Neural cell (in vitro differentiated cells): ENCODE data around the gene ACAD10. TPM values are rescaled to one million over a fixed set of nuclear protein-coding genes. Genes with fewer than 3 reads are reported as not detected.

Experiments used
- H2AFZ ChIP-seq: fragments of 200-600, 300-800 bp; sonication (generic), shearing (Covaris generic); 2 replicates; pipeline ENCODE4 v1.6.0; 2014; ENCODE audit warnings: low read depth, mild to moderate bottlenecking, antibody characterized with exemption, low read length, moderate library complexity
- H3F3A ChIP-seq: fragments of 200-600 bp; shearing (Covaris generic); 2 replicates; pipeline ENCODE4 v1.6.1; 2016; ENCODE audit warnings: mild to moderate bottlenecking, moderate library complexity, mixed read lengths, antibody characterized with exemption, low read length; ENCODE audit not compliant: insufficient read depth, poor library complexity, severe bottlenecking
- H3K27ac ChIP-seq: fragments of 200-600, 300-800 bp; sonication (generic), shearing (Covaris generic); 2 replicates; pipeline ENCODE4 v1.5.1; 2014; ENCODE audit warnings: mild to moderate bottlenecking, low read length, moderate library complexity
- H3K27me3 ChIP-seq: fragments of 300-800, 200-600 bp; sonication (generic), shearing (Covaris generic); 2 replicates; pipeline ENCODE4 v1.6.0; 2014; ENCODE audit warnings: mild to moderate bottlenecking, low read depth, low read length, moderate library complexity; ENCODE audit not compliant: insufficient read depth
- H3K36me3 ChIP-seq: fragments of 300-800, 200-600 bp; sonication (generic), shearing (Covaris generic); 2 replicates; pipeline ENCODE4 v1.5.1; 2014; ENCODE audit warnings: mild to moderate bottlenecking, antibody characterized with exemption, low read length, moderate library complexity; ENCODE audit not compliant: insufficient read depth
- H3K4me2 ChIP-seq: fragments of 300-800, 200-600 bp; sonication (generic), shearing (Covaris generic); 2 replicates; pipeline ENCODE4 v1.6.0; 2014; ENCODE audit warnings: mild to moderate bottlenecking, low read length
- H3K4me3 ChIP-seq: fragments of 300-800, 200-600 bp; sonication (generic), shearing (Covaris generic); 2 replicates; pipeline ENCODE4 v1.5.1; 2014; ENCODE audit warnings: mild to moderate bottlenecking, low read length, moderate library complexity
- H3K79me2 ChIP-seq: fragments of 200-600 bp; shearing (Covaris generic); replicated peaks from 2 replicates; pipeline ENCODE4 v1.6.0; 2014; ENCODE audit warnings: mild to moderate bottlenecking, low read length, moderate library complexity; ENCODE audit not compliant: insufficient read depth
- H3K9ac ChIP-seq: fragments of 300-800, 200-600 bp; sonication (generic), shearing (Covaris generic); 2 replicates; pipeline ENCODE4 v1.6.1; 2016; ENCODE audit warnings: mild to moderate bottlenecking, low read length, mixed read lengths
- H3K9me2 ChIP-seq: fragments of 200-600 bp; shearing (Covaris generic); 2 replicates; pipeline ENCODE4 v1.6.1; 2016; ENCODE audit warnings: mild to moderate bottlenecking, low read length, mixed read lengths; ENCODE audit not compliant: insufficient read depth
- H3K9me3 ChIP-seq: fragments of 200-600, 300-800 bp; sonication (generic), shearing (Covaris generic); 2 replicates; pipeline ENCODE4 v1.6.1; 2016; ENCODE audit warnings: mild to moderate bottlenecking, mixed run types, low read length, moderate library complexity, mixed read lengths
- H4K20me1 ChIP-seq: fragments of 200-600 bp; shearing (Covaris generic); 2 replicates; pipeline ENCODE4 v1.6.1; 2016; ENCODE audit warnings: mild to moderate bottlenecking, mixed run types; ENCODE audit not compliant: insufficient read depth
- EP300 ChIP-seq: fragments of 450-650 bp; conservative IDR thresholded peaks from 2 replicates; pipeline ENCODE4 v1.6.1; 2014; ENCODE audit warnings: antibody characterized with exemption, mild to moderate bottlenecking, moderate library complexity; ENCODE audit not compliant: poor library complexity, severe bottlenecking
- EZH2 ChIP-seq: fragments of 200-600, 300-800 bp; shearing (Covaris generic), sonication (generic); IDR thresholded peaks from 2 replicates; pipeline ENCODE4 v1.6.1; 2014; ENCODE audit warnings: antibody characterized with exemption, low read length, borderline replicate concordance, mild to moderate bottlenecking; ENCODE audit not compliant: insufficient read depth, poor library complexity, severe bottlenecking
- MXI1 ChIP-seq: fragments of 450-650 bp; conservative IDR thresholded peaks from 2 replicates; pipeline ENCODE4 v1.6.1; 2014; ENCODE audit warnings: antibody characterized with exemption, mild to moderate bottlenecking; ENCODE audit not compliant: poor library complexity, severe bottlenecking
- POLR2AphosphoS5 ChIP-seq: IDR thresholded peaks from 2 replicates; pipeline ENCODE4 v1.6.1; 2012
- RAD21 ChIP-seq: fragments of 450-650 bp; conservative IDR thresholded peaks from 2 replicates; pipeline ENCODE4 v1.6.1; 2014; ENCODE audit warnings: antibody characterized with exemption, mild to moderate bottlenecking, moderate library complexity
- SMC3 ChIP-seq: fragments of 450-650 bp; conservative IDR thresholded peaks from 2 replicates; pipeline ENCODE4 v1.6.1; 2014; ENCODE audit warnings: antibody characterized with exemption, mild to moderate bottlenecking, moderate library complexity; ENCODE audit not compliant: poor library complexity
- TAF1 ChIP-seq: IDR thresholded peaks from 2 replicates; pipeline ENCODE4 v1.6.1; 2012; ENCODE audit warnings: low read depth
- polyA plus RNA-seq: library from polyadenylated mRNA; depleted of rRNA; stranded (reverse); fragments of >200 nt; gene quantifications from 2 replicates; pipeline ENCODE4 v1.2.3, GENCODE V29; 2014
- TF ChIP-seq, protein P1 (sequence below): IDR thresholded peaks from 2 replicates; pipeline ENCODE4 v1.6.1; 2012; ENCODE audit warnings: borderline replicate concordance
- TF ChIP-seq, protein P2 (sequence below): fragments of 450-650 bp; IDR thresholded peaks from 2 replicates; pipeline ENCODE4 v1.5.1; 2014; ENCODE audit warnings: antibody characterized with exemption, mild to moderate bottlenecking, moderate library complexity; ENCODE audit not compliant: poor library complexity, severe bottlenecking

The ACAD10 gene
- polyA plus RNA-seq, 1 donor from 2014 or later = 25.7 TPM

- no peak overlapping the region for H3K4me3 ChIP-seq
- TF ChIP-seq, protein P1, sequence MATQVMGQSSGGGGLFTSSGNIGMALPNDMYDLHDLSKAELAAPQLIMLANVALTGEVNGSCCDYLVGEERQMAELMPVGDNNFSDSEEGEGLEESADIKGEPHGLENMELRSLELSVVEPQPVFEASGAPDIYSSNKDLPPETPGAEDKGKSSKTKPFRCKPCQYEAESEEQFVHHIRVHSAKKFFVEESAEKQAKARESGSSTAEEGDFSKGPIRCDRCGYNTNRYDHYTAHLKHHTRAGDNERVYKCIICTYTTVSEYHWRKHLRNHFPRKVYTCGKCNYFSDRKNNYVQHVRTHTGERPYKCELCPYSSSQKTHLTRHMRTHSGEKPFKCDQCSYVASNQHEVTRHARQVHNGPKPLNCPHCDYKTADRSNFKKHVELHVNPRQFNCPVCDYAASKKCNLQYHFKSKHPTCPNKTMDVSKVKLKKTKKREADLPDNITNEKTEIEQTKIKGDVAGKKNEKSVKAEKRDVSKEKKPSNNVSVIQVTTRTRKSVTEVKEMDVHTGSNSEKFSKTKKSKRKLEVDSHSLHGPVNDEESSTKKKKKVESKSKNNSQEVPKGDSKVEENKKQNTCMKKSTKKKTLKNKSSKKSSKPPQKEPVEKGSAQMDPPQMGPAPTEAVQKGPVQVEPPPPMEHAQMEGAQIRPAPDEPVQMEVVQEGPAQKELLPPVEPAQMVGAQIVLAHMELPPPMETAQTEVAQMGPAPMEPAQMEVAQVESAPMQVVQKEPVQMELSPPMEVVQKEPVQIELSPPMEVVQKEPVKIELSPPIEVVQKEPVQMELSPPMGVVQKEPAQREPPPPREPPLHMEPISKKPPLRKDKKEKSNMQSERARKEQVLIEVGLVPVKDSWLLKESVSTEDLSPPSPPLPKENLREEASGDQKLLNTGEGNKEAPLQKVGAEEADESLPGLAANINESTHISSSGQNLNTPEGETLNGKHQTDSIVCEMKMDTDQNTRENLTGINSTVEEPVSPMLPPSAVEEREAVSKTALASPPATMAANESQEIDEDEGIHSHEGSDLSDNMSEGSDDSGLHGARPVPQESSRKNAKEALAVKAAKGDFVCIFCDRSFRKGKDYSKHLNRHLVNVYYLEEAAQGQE = no peak
- TF ChIP-seq EZH2 (no peak), RAD21 (no peak), SMC3 (no peak), POLR2AphosphoS5 (no peak), TAF1 (no peak), MXI1 (no peak), EP300 (no peak)
- TF ChIP-seq, protein P2, sequence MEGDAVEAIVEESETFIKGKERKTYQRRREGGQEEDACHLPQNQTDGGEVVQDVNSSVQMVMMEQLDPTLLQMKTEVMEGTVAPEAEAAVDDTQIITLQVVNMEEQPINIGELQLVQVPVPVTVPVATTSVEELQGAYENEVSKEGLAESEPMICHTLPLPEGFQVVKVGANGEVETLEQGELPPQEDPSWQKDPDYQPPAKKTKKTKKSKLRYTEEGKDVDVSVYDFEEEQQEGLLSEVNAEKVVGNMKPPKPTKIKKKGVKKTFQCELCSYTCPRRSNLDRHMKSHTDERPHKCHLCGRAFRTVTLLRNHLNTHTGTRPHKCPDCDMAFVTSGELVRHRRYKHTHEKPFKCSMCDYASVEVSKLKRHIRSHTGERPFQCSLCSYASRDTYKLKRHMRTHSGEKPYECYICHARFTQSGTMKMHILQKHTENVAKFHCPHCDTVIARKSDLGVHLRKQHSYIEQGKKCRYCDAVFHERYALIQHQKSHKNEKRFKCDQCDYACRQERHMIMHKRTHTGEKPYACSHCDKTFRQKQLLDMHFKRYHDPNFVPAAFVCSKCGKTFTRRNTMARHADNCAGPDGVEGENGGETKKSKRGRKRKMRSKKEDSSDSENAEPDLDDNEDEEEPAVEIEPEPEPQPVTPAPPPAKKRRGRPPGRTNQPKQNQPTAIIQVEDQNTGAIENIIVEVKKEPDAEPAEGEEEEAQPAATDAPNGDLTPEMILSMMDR = no peak
- H3K9me3 ChIP-seq = no peaks in the 10 kb centered on the region
- no peaks in the 10 kb centered on the region for H3K9me2 ChIP-seq
- H2AFZ ChIP-seq = no peak overlapping the region
- no peaks in the 10 kb centered on the region for H3K79me2 ChIP-seq
- no peak overlapping the region for H3K27ac ChIP-seq
- no peaks in the 10 kb centered on the region for H3F3A ChIP-seq
- no peaks in the 10 kb centered on the region for H3K36me3 ChIP-seq
- no peak overlapping the region for H3K4me2 ChIP-seq
- no peaks in the 10 kb centered on the region for H3K27me3 ChIP-seq
- no peak overlapping the region for H3K9ac ChIP-seq
- no peaks in the 10 kb centered on the region for H4K20me1 ChIP-seq
Measured at GRCh38 chr12:111785651-111786050, 99.8 kb downstream of the ACAD10 start.

GRCh38 chr12:111788178-111788654 is 102.4 kb downstream of the ACAD10 start:
- H3K27ac ChIP-seq = no peak overlapping the region
- H4K20me1 ChIP-seq = no peaks in the 10 kb centered on the region
- H2AFZ ChIP-seq = no peak overlapping the region
- H3K36me3 ChIP-seq = no peaks in the 10 kb centered on the region
- TF ChIP-seq MXI1 (no peak), EZH2 (no peak), TAF1 (no peak), EP300 (no peak), POLR2AphosphoS5 (no peak), SMC3 (no peak), RAD21 (no peak)
- TF ChIP-seq, protein P2 = no peak
- TF ChIP-seq, protein P1 = no peak
- no peak overlapping the region for H3K4me2 ChIP-seq
- H3K9me2 ChIP-seq = no peaks in the 10 kb centered on the region
- no peaks in the 10 kb centered on the region for H3K27me3 ChIP-seq
- no peak overlapping the region for H3K9ac ChIP-seq
- no peaks in the 10 kb centered on the region for H3K9me3 ChIP-seq
- no peaks in the 10 kb centered on the region for H3F3A ChIP-seq
- H3K4me3 ChIP-seq = no peak overlapping the region
- no peaks in the 10 kb centered on the region for H3K79me2 ChIP-seq
